Spleen (tissue), 11 donors: ENCODE results near the gene LDLRAD4. TPM values are rescaled to one million over a fixed set of nuclear protein-coding genes. Genes with fewer than 3 reads are reported as not detected.
A peak's percentile ranks its signal among the peaks of the same experiment; 100 is the strongest.
"Not testable (repeated sequence)": the region's sequence is repeated elsewhere in the genome, so short reads cannot be mapped to it uniquely, and the experiment has no call there.

Experiments
- DNase-seq: peaks from one replicate; pipeline ENCODE4 v3.0.0-alpha.2; 2020
- H3K27ac ChIP-seq, 8 donors: fragments of 200-600 bp; sonication (generic) in 7 of 8; 1 replicate in 4 of 8; 2 replicates in 4 of 8; pipeline versions ENCODE4 v1.5.0 to v1.8.0; 2016 to 2021; ENCODE audit warnings: inconsistent platforms in 4 of 8, mild to moderate bottlenecking in 4 of 8, moderate library complexity in 1 of 8
- H3K27me3 ChIP-seq, 7 donors: fragments of 200-600 bp; sonication (generic) in 6 of 7; replicated peaks in 1 of 7; 1 replicate in 4 of 7; 2 replicates in 3 of 7; pipeline versions ENCODE4 v1.5.0 to v1.8.0; 2016 to 2021; ENCODE audit warnings: inconsistent platforms in 3 of 7, mild to moderate bottlenecking in 1 of 7
- H3K36me3 ChIP-seq, 6 donors: fragments of 200-600 bp; sonication (generic) in 5 of 6; 1 replicate in 4 of 6; 2 replicates in 2 of 6; pipeline versions ENCODE4 v1.5.0 to v1.8.0; 2016 to 2021; ENCODE audit warnings: inconsistent platforms in 2 of 6
- H3K4me1 ChIP-seq, 6 donors: fragments of 200-600 bp; sonication (generic) in 5 of 6; 1 replicate in 3 of 6; 2 replicates in 3 of 6; pipeline versions ENCODE4 v1.5.0 to v1.8.0; 2016 to 2021; ENCODE audit warnings: inconsistent platforms in 3 of 6
- H3K4me3 ChIP-seq, 8 donors: fragments of 200-600 bp; sonication (generic) in 7 of 8; 1 replicate in 4 of 8; 2 replicates in 4 of 8; pipeline versions ENCODE4 v1.5.0 to v1.8.0; 2016 to 2021; ENCODE audit warnings: inconsistent platforms in 4 of 8, mild to moderate bottlenecking in 4 of 8, moderate library complexity in 2 of 8
- H3K9me3 ChIP-seq, 8 donors: fragments of 200-600 bp; sonication (generic) in 7 of 8; 1 replicate in 4 of 8; 2 replicates in 4 of 8; pipeline versions ENCODE4 v1.5.0 to v1.8.0; 2016 to 2021; ENCODE audit warnings: inconsistent platforms in 4 of 8
- CTCF ChIP-seq, 11 experiments: fragments of 200-600 bp in 7 of 11; fragments of 450-650 bp in 4 of 11; sonication (generic) in 4 of 11; IDR thresholded peaks in 8 of 11; conservative IDR thresholded peaks in 3 of 11; 1 replicate in 7 of 11; 2 replicates in 4 of 11; pipeline versions ENCODE4 v1.4.0 to v1.8.0; 2016 to 2021; ENCODE audit warnings: antibody characterized with exemption in 11 of 11, inconsistent platforms in 4 of 11, mild to moderate bottlenecking in 1 of 11
- POLR2A ChIP-seq, 3 donors: fragments of 450-650 bp; IDR thresholded peaks; one replicate each; pipeline ENCODE4 v1.5.1; 2017; ENCODE audit warnings: antibody characterized with exemption in 3 of 3, mild to moderate bottlenecking in 1 of 3
- POLR2AphosphoS5 ChIP-seq, 3 donors: sonication (generic); formaldehyde crosslinking; IDR thresholded peaks; one replicate each; pipeline ENCODE4 v1.5.1; 2017; ENCODE audit warnings: antibody characterized with exemption in 3 of 3
- WGBS, 5 donors: extraction: QIAGEN DNeasy Blood & Tissue Kit in 3 of 5; methylation state at CpG; one replicate each; pipeline versions ENCODE4 v1.1.5 to v1.1.7; 2013 to 2018; 5-methylcytosine and 5-hydroxymethylcytosine counted together
- intact Hi-C: fragments of 100-400 bp; cut with DNase I; formaldehyde crosslinking; loops from one replicate; pipeline ENCODE4 v1.15.0; 2023; ENCODE audit warnings: low total_unique reads
- polyA plus RNA-seq, 3 donors: library from polyadenylated mRNA; stranded (reverse); fragments of 200-250 nt; gene quantifications; one replicate each; pipeline ENCODE4 v1.2.1, GENCODE V29; 2013
- total RNA-seq, 7 donors: library from RNA; depleted of rRNA in 3 of 7; stranded (reverse); fragments of >200 nt in 3 of 7; fragmentation: NEBNext Ultra II Directional in 4 of 7; extraction: Animal tissue kit (Norgen Biotek cat#: 25700) in 4 of 7; gene quantifications; one replicate each; pipeline versions ENCODE4 v1.1.0 to v1.2.1, GENCODE V29; 2016 to 2021
- donor health status: healthy with polysubstance abuse.
- donor health status: DM: no; HTN: no; CAD: no; lungs with moderate emphysema.
- donor health status: DM: no; HTN: no; CAD: no.
- donor health status: Bipolar disorder and iron deficiency.
- donor health status: healthy.
- donor health status: DM: no; HTN: no; CAD: no.
- donor health status: DM: yes; HTN: yes; CAD: no.

Gene LDLRAD4
- total and polyA plus RNA-seq, 10 donors = 4.5 to 80.8 (median 46.4) TPM

DNA sequence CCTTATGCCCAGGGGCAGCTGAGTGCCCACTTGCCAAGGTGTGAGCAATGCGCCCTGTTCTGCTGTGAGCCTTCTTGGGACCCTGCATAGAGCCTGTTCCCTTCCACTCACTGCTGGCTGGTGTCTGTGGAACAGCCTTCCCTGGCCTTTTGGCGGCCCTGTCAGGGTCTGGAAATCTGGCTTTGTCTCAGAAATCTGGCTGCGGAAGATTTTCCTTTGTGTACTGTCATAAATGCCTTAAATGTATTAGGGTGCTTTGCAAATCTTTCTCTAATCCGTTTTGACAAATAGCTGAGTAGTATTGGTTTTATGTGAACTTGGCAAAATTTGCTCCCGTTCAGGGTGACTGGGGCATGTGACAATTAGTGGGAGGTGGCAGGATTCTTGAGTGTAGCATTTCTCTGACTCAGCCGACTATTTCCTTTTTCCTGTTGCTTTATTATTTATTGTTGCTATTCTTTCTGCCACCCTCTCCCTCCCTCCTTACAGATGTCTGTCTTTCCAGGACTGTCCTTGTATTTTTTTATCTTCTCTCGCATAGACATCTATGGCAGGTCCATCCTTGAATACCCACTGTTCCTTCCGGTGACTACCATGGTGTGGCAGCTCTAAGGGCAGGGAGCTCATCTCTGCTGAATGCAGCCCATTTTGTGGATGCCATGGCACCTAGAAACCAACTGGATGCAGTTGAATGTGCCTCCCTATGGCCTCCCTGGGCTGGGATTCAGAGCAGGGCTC lies 41.8 kb downstream of the LDLRAD4 start:
- Histone ChIP-seq H3K4me3 (no peak overlapping the region), H3K36me3 (no peaks in the 10 kb centered on the region), H3K27me3 (no peaks in the 10 kb centered on the region), H3K27ac (peak overlapping the region; percentile 42 to 82 (median 66)), H3K9me3 (no peaks in the 10 kb centered on the region), H3K4me1 (peaks cover 20 to 39% (median 33%) of the 10 kb centered on the region in 6 donors)
- intact Hi-C loops = no loop called here
- DNase-seq = peak; percentile 62
- TF ChIP-seq CTCF (IDR thresholded peaks at IDR 0.05 in 8 of 11, conservative IDR thresholded peaks at IDR 0.05 in 3 of 11) (no peak), POLR2AphosphoS5 (IDR thresholded peaks at IDR 0.05) (peak in 1 of 3 donors; percentile 41), POLR2A (IDR thresholded peaks at IDR 0.05) (no peak)
- 30 to 47% (median 38%) methylated on average over 6 to 8 of the region's 8 CpGs for WGBS, 5 donors

DNA sequence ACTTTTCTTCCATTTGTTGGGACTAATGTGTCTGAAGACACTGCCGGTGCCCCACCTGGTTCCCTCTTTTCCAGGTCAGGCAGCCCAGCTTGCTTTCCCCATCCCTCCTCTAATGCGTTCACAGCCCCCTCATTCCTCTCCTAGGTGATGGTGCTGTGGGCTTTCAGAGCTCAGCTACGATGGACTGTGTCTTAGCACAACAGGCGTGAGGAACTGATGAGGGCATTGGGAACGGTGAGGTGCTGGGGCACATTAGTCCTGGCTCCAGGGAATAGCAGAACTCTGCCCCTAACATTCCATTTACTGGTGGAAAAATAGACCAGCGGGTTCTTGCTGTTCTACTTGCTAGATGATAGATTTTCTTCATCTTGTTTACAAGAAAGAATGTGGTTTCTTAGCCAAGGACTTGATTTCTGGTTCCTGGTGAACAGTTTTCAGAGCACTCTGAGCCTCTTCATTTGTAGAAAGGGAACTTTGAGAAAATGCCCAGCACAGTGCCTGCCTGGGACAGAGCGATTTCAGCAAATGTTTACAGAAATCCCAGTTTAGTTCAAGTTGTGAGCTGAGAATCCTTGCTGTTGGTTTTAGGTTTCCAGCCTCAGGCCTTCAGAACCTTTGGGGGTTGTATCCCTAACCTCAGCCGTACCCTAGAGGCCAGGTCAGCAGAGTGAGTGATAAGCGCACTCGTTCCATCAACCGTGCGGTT lies 42.5 kb downstream of the LDLRAD4 start:
- intact Hi-C loops = no loop called here
- Histone ChIP-seq H3K27ac (peak overlapping the region; percentile 42 to 82 (median 66)), H3K4me3 (no peak overlapping the region)

DNA sequence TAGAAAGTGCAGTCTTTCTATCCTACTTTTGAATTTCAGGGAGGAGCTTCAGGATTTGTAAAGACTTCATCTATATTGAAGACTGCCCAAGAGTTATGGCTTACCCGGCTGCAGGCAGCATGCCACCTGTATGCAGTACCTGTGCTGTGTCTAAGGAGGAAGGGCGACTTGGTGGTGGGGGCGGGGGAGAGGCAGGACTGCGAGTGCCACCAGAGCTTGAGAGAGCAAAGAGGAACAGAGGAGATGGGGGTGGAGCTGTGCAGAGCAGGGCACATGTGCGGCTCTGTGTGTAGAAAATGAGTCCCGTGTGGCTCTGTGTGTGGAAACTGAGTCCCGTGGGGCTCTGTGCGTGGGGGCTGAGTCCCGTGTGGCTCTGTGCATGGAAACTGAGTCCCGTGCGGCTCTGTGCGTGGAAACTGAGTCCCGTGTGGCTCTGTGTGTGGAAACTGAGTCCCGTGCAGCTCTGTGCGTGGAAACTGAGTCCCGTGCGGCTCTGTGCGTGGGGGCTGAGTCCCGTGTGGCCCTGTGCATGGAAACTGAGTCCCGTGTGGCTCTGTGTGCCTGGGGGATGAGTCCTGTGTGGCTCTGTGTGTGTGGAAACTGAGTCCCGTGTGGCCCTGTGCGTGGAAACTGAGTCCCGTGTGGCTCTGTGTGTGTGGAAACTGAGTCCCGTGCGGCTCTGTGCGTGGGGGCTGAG lies 43.2 kb downstream of the LDLRAD4 start:
- DNase-seq = no peak
- no peaks in the 10 kb centered on the region for H3K36me3 ChIP-seq
- H3K27ac ChIP-seq = peak overlapping the region in 3 of 8 donors; percentile 62 to 77 (median 70)
- H3K9me3 ChIP-seq = no peaks in the 10 kb centered on the region
- H3K27me3 ChIP-seq = no peaks in the 10 kb centered on the region
- H3K4me1 ChIP-seq = peaks cover 20 to 43% (median 35%) of the 10 kb centered on the region in 6 donors
- TF ChIP-seq CTCF (IDR thresholded peaks at IDR 0.05 in 8 of 11, conservative IDR thresholded peaks at IDR 0.05 in 3 of 11) (no peak), POLR2AphosphoS5 (IDR thresholded peaks at IDR 0.05) (no peak), POLR2A (IDR thresholded peaks at IDR 0.05) (no peak)
- no peak overlapping the region for H3K4me3 ChIP-seq
- WGBS, 5 donors = 74 to 86% (median 80%) methylated on average over 23 to 26 of the region's 26 CpGs
- intact Hi-C loops = no loop called here

More for the DNA sequence above, 42.5 kb downstream of the LDLRAD4 start:
- TF ChIP-seq POLR2AphosphoS5 (IDR thresholded peaks at IDR 0.05) (no peak), CTCF (IDR thresholded peaks at IDR 0.05 in 8 of 11, conservative IDR thresholded peaks at IDR 0.05 in 3 of 11) (no peak), POLR2A (IDR thresholded peaks at IDR 0.05) (no peak)
- peak; percentile 51 for DNase-seq
- H3K36me3 ChIP-seq = no peaks in the 10 kb centered on the region
- no peaks in the 10 kb centered on the region for H3K9me3 ChIP-seq
- 79 to 85% (median 84%) methylated on average over 12 of the region's 12 CpGs for WGBS, 5 donors
- no peaks in the 10 kb centered on the region for H3K27me3 ChIP-seq
- H3K4me1 ChIP-seq = peaks cover 20 to 39% (median 33%) of the 10 kb centered on the region in 6 donors

DNA sequence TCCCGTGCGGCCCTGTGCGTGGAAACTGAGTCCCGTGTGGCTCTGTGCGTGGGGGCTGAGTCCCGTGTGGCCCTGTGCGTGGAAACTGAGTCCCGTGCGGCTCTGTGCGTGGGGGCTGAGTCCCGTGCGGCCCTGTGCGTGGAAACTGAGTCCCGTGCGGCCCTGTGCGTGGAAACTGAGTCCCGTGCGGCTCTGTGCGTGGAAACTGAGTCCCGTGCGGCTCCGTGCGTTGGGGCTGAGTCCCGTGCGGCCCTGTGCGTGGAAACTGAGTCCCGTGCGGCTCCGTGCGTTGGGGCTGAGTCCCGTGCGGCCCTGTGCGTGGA lies 43.8 kb downstream of the LDLRAD4 start:
- H3K36me3 ChIP-seq, H3K4me3 ChIP-seq, DNase-seq, H3K9me3 ChIP-seq, H3K27me3 ChIP-seq, intact Hi-C loops, H3K27ac ChIP-seq: not testable (repeated sequence)
- WGBS, 5 donors = 80 to 97% (median 96%) methylated on average over 11 to 33 of the region's 33 CpGs
- H3K4me1 ChIP-seq = peaks cover 20 to 48% (median 37%) of the 10 kb centered on the region in 6 donors
